ENCODE data around the gene SIPA1L3. TPM values are rescaled to one million over a fixed set of nuclear protein-coding genes. Genes with fewer than 3 reads are reported as not detected.

Gene SIPA1L3
- polyA plus RNA-seq, 1 of the 3 experiments (the other 2 are of a cell fraction) = 11.6 TPM

GRCh38 chr19:37995346-37995745 is 88.3 kb downstream of the SIPA1L3 start:
- H3F3A ChIP-seq (replicated peaks; ENCODE audit: insufficient read depth) = peaks cover 30% of the 10 kb centered on the region
- H4K20me1 ChIP-seq (ENCODE audit: insufficient read depth) = no peaks in the 10 kb centered on the region
- H3K4me2 ChIP-seq = no peak overlapping the region
- no peaks in the 10 kb centered on the region for H3K9me3 ChIP-seq
- H3K27ac ChIP-seq (ENCODE audit: low read depth in 2 of 2, low read length in 1 of 2) = no peak overlapping the region
- no peak overlapping the region for H2AFZ ChIP-seq (ENCODE audit: low read depth)
- ChIA-PET CTCF (no interaction called here), POLR2A (interaction anchor here (1.1 kb wide), 1 partner anchor 88 kb away, joined by 3 read pairs; no protein-coding TSS in a partner anchor)
- no peaks in the 10 kb centered on the region for H3K36me3 ChIP-seq (replicated peaks in 1 of 2; ENCODE audit: control insufficient read depth in 1 of 2, insufficient read depth in 2 of 2, low read length in 1 of 2)
- H3K4me3 ChIP-seq (ENCODE audit: low read depth in 2 of 2, low read length in 1 of 2) = no peak overlapping the region
- no peaks in the 10 kb centered on the region for H3K9me2 ChIP-seq
- TF ChIP-seq JUND (IDR thresholded peaks at IDR 0.05) (no peak), TAF1 (IDR thresholded peaks at IDR 0.05; ENCODE audit: borderline replicate concordance, low read depth, low read length) (no peak), SIN3A (IDR thresholded peaks at IDR 0.05; ENCODE audit: borderline replicate concordance, low read depth, low read length) (no peak), REST (IDR thresholded peaks at IDR 0.05; ENCODE audit: low read depth, low read length) (no peak), EZH2phosphoT487 (IDR thresholded peaks at IDR 0.05; ENCODE audit: borderline replicate concordance, low read depth) (no peak), RXRA (IDR thresholded peaks at IDR 0.05; ENCODE audit: borderline replicate concordance, low read depth) (no peak), ELF1 (IDR thresholded peaks at IDR 0.05) (no peak), RAD21 (IDR thresholded peaks at IDR 0.05; ENCODE audit: low read length) (no peak), USF2 (IDR thresholded peaks at IDR 0.05; ENCODE audit: borderline replicate concordance, low read depth, low read length) (no peak), RFX5 (IDR thresholded peaks at IDR 0.05; ENCODE audit: low read length) (no peak)
- 97% methylated on average over 7 of the region's 7 CpGs for WGBS (ENCODE audit: low lambda C conversion rate)
- H3K4me1 ChIP-seq (ENCODE audit: control insufficient read depth in 1 of 2, insufficient read depth in 2 of 2, low read depth in 1 of 2, low read length in 1 of 2) = peaks cover 0 to 23% of the 10 kb centered on the region in 2 experiments; a peak in 3 of 4 replicates
- no peak for DNase-seq
- H3K9ac ChIP-seq = no peak overlapping the region
- no peaks in the 10 kb centered on the region for H3K27me3 ChIP-seq (ENCODE audit: insufficient read depth)
- H3K79me2 ChIP-seq (ENCODE audit: insufficient read depth) = peaks cover 73% of the 10 kb centered on the region

DNA sequence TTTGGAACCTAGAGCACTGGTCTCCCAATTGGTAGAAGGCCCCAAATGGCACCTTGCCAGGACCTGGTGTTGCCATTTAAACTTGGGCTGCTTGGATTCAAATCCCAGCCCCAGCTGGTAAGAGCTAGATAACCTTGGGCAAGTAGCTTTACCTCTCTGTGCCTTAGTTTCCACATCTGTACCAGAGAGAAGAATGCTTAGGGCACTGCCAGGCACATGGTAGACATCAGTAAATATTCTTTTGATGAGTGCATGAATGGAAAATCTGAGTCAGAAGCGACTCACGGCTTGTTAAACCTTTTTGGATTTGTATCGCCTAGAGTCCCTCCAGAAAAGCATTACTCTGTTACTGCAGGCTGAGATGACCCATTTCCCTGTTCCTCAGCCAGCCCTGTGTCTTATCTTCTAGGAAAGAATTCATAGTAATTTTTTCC is 90.9 kb downstream of the SIPA1L3 start:
- POLR2A ChIA-PET = no interaction called here
- Histone ChIP-seq H3K36me3 (replicated peaks in 1 of 2; ENCODE audit: control insufficient read depth in 1 of 2, insufficient read depth in 2 of 2, low read length in 1 of 2) (no peaks in the 10 kb centered on the region), H3K9ac (peak overlapping the region; percentile 73), H3K4me3 (ENCODE audit: low read depth in 2 of 2, low read length in 1 of 2) (no peak overlapping the region), H3K79me2 (ENCODE audit: insufficient read depth) (peaks cover 68% of the 10 kb centered on the region), H3K9me2 (no peaks in the 10 kb centered on the region), H3K4me1 (ENCODE audit: control insufficient read depth in 1 of 2, insufficient read depth in 2 of 2, low read depth in 1 of 2, low read length in 1 of 2) (peaks cover 2 to 25% of the 10 kb centered on the region in 2 experiments; a peak in 3 of 4 replicates), H4K20me1 (ENCODE audit: insufficient read depth) (no peaks in the 10 kb centered on the region), H3K27ac (ENCODE audit: low read depth in 2 of 2, low read length in 1 of 2) (peak overlapping the region in 1 of 2 experiments; percentile 100; a peak in 3 of 4 replicates), H3K27me3 (ENCODE audit: insufficient read depth) (no peaks in the 10 kb centered on the region), H2AFZ (ENCODE audit: low read depth) (no peak overlapping the region), H3K4me2 (peak overlapping the region; percentile 59), H3K9me3 (no peaks in the 10 kb centered on the region), H3F3A (replicated peaks; ENCODE audit: insufficient read depth) (peaks cover 48% of the 10 kb centered on the region)
- WGBS (ENCODE audit: low lambda C conversion rate) = 19% methylated on average over 3 of the region's 3 CpGs
- CTCF ChIA-PET = interaction anchor here (1.9 kb wide), 1 partner anchor 95 kb away, joined by 7 read pairs; no protein-coding TSS in a partner anchor
- no peak for DNase-seq
- TF ChIP-seq, protein P1, sequence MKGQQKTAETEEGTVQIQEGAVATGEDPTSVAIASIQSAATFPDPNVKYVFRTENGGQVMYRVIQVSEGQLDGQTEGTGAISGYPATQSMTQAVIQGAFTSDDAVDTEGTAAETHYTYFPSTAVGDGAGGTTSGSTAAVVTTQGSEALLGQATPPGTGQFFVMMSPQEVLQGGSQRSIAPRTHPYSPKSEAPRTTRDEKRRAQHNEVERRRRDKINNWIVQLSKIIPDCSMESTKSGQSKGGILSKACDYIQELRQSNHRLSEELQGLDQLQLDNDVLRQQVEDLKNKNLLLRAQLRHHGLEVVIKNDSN (IDR thresholded peaks at IDR 0.05; ENCODE audit: borderline replicate concordance, low read depth) = 0 out of 2 replicates have a peak, but pooled peaks have one; percentile 29
- peak; percentile 91 for TF ChIP-seq JUND (IDR thresholded peaks at IDR 0.05)
- TF ChIP-seq TEAD4 (IDR thresholded peaks at IDR 0.05; ENCODE audit: borderline replicate concordance, insufficient read depth) = peak; percentile 70; the same call in 1 of the 2 replicates
- peak; percentile 49; the same call in 1 of the 2 replicates for TF ChIP-seq POLR2AphosphoS5 (IDR thresholded peaks at IDR 0.05; ENCODE audit: low read depth, low read length)
- peak; percentile 86 for TF ChIP-seq TCF12 (IDR thresholded peaks at IDR 0.05)
- peak; percentile 66 for TF ChIP-seq PBX3 (IDR thresholded peaks at IDR 0.05)
- TF ChIP-seq GATA2 (CRISPR knock-in tag; IDR thresholded peaks at IDR 0.05) = no peak
- TF ChIP-seq RAD21 (IDR thresholded peaks at IDR 0.05; ENCODE audit: low read length) = no peak
- TF ChIP-seq, protein P2, sequence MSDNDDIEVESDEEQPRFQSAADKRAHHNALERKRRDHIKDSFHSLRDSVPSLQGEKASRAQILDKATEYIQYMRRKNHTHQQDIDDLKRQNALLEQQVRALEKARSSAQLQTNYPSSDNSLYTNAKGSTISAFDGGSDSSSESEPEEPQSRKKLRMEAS (IDR thresholded peaks at IDR 0.05; ENCODE audit: low read depth) = peak; percentile 92
- peak; percentile 70; the same call in 1 of the 2 replicates for TF ChIP-seq RXRA (IDR thresholded peaks at IDR 0.05; ENCODE audit: borderline replicate concordance, low read depth)
- no peak for TF ChIP-seq CTCF (IDR thresholded peaks at IDR 0.05)

Data from SK-N-SH (cell line).